ENCODE results near the gene QRICH1.

QRICH1 gene, protein sequence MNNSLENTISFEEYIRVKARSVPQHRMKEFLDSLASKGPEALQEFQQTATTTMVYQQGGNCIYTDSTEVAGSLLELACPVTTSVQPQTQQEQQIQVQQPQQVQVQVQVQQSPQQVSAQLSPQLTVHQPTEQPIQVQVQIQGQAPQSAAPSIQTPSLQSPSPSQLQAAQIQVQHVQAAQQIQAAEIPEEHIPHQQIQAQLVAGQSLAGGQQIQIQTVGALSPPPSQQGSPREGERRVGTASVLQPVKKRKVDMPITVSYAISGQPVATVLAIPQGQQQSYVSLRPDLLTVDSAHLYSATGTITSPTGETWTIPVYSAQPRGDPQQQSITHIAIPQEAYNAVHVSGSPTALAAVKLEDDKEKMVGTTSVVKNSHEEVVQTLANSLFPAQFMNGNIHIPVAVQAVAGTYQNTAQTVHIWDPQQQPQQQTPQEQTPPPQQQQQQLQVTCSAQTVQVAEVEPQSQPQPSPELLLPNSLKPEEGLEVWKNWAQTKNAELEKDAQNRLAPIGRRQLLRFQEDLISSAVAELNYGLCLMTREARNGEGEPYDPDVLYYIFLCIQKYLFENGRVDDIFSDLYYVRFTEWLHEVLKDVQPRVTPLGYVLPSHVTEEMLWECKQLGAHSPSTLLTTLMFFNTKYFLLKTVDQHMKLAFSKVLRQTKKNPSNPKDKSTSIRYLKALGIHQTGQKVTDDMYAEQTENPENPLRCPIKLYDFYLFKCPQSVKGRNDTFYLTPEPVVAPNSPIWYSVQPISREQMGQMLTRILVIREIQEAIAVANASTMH

DNA sequence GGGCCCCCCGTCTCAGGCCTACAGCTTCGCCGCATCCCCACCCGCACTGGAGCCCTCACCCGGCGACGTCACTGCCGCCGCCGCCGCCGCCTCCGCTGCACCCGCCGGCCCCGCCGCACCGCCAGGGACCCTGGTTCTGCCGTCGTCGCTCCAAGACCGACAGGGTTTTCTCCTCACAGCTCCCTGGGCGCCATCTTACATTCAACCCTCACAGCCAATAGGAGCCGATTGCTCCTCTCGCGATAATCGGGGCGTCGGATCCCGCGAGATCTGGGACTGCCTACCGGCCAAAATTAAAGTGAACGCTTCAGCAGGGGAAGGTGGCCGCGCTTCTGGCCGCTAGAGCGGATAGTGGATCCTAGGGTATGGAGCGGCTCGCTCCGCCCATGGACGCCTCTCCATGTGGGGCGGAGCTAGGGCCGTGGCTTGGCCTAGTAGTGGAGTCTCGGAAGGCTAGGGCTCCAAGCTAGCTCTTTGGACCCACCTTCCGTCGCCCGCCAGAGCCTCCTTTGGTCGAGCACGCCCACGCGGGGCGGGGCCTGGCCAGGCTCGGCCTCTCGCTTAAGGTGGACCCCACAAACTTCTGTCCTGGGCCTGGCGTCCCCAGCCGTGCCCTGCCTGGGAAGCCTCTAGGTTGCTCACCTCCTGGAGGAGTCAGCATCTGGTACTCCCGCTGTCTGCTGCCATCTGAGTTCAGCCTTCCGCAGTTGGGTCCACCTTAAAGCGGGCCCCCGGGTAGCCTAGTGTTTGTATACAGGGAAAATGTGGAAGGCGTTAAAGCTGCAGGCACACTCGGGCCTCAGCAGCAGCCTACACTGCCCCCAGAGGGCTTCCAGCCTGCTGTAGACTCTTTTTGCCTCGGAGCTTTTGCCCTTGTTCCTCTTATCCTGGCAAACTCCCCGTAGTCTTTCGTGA, at the start of gene QRICH1:
Gene QRICH1, minus strand, starts transcription at position 219 of the 915 bp plus-strand sequence. CDS start 17,054 bp downstream, outside the sequence.
- DNase-seq, result peak; percentile 99

DNA sequence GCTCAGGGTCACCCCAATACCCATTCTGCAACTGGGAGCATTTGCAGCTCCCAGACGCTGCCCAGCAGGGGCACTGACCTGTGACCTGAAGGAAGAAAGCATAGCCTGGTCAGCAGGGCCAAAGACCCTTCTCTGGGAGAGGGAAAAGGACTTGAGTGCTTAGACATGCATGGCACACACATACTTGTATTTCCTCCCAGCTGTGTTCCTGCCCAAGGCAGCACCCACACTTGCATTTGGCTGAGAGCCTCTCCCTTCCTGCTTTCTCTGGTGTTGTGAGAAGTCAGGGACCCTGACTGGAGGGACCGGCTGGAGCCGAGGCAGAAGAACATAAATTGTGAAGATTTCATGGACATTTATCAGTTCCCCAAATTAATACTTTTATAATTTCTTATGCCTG, 46.2 kb upstream of the QRICH1 start:
- DNase-seq, result no peak

DNA sequence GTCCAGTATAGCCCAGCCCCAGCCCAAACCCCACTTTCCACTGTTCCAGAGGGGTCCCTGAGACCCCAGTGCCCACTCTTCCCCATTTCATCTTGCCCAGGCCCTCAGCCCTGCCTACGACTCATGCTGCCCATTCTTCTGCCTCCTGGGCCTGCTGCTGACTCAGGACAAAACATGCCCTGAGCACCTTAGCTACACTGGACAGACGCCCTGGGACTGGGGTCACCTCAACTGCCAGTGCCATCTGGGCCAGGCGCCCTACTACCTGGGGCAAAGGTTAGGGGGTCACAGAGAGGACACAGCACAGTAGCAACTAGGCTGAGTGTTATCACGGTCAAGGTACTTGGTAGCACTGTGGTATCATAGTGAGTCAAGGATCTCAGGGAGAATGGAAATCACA, 41.6 kb upstream of the QRICH1 start:
- DNase-seq, result no peak

DNA sequence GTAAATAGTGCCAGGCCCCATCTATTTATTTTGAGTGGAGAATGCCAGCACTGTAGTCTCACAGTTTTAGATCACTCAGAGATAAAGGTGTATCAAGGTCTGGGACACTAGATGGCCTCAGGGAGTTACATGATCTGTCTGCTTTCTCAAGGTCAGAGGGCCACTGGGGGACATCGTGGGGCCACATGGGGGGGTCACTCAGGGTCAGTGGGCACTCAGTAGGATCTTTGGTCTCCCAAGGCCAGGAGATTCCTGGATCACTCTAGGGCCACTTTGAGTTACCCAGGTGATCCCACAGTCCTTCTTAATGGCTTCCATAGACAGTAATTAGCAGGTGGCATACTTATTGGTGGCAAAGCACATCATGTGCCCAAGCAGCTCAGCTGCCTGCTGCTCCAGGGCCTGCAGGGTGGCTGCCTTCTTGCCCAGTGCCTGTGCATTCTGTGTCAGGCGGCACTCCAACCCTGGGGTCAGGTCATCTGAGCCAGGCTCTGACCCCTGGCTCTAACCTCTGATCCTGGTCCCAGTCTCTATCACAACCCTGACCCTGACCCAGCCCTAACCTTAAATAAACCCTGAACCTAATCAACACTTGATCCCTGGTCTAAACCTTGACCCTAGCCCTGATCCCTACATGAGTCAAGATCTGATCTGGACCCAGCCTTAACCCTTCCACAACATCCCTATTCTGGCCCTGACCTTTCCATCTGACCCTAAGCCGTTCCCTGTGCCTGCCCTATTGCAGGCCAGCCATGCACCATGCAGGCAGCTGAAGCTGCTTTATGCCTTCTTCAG, 40.8 kb upstream of the QRICH1 start:
- peak; percentile 21 for DNase-seq

DNA sequence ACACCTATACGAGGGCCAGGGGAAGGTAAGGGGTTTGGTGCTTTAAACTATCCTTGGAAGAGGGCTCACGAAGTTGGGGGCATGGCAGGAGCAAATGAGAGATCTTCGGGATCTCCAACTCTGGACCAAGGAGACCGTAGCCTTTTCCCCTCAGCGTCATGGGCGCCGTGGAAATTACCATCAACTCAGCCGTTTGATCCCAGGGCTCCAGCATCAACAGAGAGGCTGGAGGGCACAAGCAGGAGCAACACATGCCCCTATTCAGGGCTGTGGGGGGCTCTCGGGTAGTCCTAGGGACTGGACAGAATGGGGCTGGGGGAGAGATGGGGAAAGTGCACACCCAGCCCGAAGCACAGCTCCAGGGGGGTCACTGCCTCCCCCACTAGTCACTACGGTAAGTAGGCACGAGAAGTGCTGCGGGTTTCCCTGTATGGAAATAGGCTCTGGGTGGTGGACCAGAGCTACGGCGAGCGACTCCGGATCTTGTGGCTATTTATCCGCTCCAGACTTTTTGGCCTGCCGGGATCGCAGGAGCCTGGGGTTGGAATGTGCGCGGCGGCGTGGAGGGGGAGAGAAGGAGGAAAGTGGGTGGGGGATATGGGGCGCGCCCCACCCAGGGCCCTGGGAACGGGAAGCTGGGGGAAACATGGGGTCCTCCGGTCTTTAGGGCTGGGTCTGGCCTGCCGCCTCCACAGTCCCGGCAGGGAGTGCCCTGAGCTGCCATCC, 39.5 kb upstream of the QRICH1 start:
- peak; percentile 45 for DNase-seq

DNA sequence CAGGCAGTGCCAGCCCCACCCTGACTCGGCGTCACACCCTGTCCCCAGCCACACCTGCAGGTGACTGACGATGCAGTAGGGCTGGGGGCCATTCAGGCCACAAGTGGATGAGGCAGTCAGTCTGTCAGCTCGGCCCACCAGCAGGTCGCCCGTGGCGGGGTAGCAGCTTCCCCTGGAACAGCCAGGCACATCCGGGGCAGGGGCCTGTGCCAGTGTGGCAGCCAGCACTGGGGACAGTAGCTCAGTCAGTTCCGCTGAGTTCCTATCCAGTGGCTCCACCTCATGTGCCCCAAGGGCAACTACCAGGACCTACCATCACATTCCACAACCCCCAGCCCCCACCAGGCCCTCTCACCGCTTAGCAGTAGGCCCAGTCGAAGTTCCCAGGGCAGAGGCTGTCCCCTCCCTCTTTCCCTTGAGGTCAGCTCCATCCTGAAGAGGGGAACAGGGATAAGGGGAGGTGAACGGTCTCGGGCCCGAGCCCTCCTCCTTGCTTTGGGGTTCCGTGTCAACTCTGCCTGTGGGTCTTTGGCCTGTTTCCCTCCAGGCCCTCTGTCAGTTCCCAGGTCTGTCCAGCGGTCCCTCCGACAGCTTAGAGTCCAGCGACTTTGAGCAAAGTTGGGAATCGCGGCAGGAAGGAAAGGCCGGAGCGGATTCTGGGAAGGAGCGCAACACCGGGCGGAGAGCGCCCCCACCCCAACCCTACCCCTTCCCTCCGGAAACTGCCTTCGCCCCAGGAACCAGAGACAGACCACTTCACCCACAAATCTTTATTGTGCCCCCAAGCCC, 38.8 kb upstream of the QRICH1 start, which contains the start of gene LAMB2:
Gene LAMB2, minus strand, starts transcription at position 614 of the 789 bp plus-strand sequence. Its CDS starts 183 bp downstream, at position 431.
- no peak for DNase-seq

DNA sequence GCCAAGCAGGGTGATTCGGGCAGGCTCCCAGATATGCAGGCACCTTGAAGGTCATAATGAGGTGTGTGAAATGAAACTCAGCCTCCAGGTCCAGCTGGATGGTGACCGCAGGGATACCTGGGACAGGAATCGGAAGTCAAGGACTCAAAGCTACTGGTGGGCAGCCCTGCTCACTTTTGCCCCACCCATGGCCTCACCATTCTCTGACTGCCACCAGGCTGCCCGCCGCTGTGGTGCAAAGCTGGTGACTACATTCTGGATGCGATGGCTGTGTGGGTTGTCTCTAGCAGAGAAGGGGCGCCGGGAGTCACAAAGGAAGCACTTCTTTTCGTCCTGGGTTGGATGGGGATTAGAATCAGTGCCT, 38.2 kb upstream of the QRICH1 start:
- no peak for DNase-seq

DNA sequence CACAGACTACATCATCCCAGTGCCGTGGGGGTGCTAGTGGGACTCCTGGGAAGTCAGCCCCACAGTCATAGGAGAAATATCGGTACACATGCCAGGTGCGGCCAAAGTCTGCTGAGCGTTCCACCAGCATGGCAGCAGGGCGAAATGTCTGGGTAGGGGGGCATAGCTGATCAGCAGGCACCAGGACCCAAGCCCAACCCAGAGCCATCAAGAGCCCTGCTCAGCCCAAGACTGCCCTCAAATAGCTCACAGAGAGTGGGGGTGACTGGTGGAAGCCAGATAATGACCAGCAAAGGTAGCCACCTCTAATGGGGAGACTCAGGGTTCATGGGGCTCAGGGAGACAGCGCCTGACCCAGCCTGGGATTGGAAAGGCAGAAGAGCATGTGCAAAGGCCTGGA, 37.7 kb upstream of the QRICH1 start:
- DNase-seq, result no peak

DNA sequence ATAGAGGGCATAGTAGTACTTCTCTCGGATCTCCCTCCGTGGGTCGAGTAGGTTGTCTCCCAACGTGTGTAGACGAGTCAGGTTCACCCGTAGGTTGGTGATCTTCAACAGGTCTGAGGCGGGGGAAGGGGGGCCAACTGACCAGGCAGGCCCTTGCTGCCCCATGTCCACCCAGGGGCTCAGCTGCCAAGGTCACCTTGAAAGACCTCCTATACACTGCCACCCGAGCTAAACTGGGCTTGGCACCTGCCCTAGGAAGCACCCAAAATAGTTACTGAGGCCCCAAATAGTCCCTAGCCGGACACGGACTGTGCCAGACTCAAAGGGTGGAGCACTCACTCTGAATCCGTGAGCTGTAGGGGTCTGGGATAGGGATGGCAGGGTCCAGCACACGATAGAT, 37.2 kb upstream of the QRICH1 start:
- DNase-seq, result no peak

DNA sequence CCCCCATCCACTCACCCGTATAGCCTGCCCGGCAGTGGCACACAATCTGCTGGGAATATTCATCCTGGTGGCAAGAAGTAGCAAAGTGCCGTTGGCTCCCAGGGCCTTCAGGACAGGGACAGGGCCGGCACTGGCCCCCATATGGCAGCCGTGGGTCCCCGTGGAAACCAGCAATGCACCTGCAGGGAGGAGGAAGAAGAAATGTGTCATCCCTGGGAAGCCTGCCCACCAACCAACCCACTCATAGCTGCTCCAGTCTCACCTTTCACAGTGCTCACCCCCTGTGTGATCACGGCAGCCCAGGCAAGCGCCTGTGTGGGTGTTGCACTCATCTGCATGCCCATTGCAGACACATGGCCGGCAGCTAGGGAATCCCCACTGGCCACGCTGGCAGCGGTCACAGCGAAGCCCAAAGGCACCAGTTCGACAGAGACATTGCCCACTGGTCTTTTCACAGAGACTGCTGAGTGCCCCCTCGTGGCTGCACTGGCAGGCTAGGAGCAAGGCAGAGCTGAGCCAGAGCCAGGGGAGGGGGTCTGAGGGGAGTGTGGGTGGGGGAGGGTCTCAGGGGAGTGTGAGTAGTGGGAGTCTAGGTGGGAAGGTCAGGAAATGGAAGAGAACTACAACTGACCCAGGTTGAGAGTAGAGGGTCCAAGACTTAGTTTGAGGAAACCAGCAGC, 31.3 kb upstream of the QRICH1 start:
- no peak for DNase-seq

DNA sequence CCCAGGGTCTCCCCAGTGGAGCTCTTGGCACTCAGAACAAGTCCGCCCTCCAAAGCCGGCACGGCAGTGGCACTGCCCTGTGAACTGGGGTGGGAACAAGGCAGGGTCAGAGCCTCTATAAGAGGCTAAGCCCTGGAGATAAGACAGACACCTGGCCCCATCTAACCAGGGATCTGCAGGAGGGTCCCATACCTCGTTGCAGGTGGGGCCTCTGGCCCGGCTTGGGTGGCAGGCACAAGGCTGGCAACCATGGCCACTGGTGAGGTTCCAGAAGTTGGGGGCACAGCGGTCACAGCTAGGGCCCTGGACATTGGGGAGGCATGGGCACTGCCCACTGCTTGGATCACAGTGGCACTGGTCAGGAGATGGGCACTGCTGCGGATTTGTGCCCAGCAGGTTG, 30.3 kb upstream of the QRICH1 start:
- no peak for DNase-seq

DNA sequence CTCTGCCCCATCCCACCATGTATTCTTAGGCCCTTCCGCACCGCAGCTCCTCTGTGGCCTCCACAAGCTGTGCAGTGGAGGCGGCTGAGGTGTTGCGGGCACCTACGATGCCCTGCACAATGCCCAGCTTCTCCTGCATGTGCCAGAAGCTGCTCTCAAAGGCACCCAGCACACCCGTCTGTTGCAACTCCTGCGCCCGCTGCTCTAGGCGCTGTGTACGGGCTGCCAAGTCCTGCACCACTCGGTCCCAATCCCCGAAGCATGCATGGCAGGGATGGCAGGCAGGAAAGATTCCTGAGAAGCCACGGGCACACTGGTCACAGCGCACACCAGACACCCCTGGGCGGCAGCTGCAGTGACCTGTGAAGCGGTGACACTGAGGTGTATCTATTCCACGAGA, 29.8 kb upstream of the QRICH1 start:
- DNase-seq, result no peak

DNA sequence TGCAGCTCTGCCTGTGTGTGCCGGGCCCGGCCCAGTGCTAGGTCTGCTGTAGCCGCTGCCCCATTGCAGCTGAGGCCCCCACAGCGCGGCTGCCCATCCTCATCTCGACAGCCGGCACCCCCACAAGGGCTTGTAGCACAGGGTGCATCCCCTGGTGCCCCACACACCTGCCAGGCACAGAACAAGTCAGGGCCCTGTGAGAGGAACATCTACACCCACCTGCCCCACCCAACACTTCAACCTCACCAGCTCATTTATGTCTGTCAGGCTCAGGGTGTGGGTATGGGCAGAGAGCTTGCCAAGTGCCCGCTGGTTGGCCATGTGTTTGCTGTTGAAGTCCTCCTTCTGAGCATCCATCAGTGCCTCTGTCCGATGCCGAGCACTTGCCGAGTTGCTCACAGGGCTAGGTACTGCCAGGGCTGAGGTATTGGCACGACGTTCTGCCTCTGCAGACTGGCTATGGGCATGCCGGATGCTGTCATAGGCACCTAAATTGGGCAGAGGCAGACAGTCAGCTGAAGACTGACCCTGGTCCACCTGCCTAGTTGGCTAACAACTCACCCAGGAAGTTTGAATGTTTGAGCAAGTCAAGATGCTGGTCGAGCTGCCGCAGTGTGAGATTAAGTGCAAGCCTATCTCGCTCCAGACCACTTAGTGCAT, 29.1 kb upstream of the QRICH1 start:
- DNase-seq, result no peak

DNA sequence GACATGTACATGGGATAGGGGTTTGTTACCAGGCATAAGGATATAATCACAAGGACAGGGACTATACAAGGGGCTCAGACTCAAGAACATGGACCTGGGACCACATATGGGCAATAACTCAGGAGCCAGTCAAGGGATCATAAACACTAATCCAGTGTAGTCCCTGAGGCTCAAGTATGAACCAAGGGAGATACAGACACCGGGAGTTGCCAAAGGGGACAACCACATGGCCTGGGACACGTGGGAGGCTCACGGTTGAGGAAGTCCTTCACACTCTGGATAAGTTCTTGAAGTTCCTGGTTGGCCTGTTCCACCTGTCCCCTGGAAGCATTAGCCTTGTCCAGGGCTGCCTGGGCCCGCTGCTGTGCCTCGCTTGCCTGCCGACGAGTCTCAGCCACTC, 28.6 kb upstream of the QRICH1 start:
- DNase-seq, result no peak

DNA sequence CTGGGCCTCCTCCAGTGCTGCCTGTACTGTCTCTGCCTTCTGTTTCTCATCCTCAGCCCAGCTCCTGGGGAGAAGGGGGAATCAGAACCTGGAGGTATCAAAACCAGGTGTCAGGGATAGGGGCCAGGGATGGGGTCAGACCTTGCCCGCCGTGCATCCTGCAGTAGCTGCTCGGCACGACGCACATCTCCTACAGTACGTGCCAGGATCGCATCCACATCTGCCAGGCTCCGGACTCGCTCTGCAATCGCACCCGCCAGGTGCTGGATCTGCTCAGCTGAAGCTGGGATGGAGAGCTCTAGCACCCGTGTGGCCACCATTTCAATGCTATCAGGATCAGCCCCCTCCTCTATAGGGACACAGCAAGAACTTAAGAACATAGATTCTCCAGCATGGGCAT, 28.2 kb upstream of the QRICH1 start:
- DNase-seq, result no peak

DNA sequence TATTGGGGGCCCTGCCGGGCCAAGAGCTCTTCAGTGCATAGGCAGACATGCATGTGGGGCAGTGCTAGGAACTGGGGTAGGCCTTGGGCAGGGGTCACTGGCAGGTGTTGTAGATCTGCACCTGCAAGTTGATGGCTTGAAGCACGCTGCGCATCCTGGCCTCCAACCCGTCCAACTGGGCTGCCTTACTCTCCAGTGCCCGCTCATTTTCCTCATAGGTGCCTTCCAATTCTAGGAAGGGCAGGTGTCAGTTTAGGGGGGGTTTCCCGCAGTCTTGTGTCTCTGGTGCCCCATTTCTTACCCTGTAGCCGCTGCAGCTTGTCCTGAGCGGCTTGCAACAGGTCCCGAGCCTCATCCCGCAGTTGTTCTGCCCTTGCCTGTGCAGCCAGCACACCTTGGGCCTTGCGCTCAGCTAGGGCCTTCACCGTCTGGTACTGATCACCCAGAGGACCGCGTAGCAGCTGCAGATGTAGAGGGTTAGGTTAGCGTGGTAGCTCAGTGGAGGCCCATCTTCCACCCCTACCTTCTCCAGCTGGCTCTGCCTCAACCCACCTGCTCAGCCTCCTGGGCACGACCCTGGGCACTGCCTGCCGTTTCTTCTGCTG, 27.4 kb upstream of the QRICH1 start:
- DNase-seq, result no peak

DNA sequence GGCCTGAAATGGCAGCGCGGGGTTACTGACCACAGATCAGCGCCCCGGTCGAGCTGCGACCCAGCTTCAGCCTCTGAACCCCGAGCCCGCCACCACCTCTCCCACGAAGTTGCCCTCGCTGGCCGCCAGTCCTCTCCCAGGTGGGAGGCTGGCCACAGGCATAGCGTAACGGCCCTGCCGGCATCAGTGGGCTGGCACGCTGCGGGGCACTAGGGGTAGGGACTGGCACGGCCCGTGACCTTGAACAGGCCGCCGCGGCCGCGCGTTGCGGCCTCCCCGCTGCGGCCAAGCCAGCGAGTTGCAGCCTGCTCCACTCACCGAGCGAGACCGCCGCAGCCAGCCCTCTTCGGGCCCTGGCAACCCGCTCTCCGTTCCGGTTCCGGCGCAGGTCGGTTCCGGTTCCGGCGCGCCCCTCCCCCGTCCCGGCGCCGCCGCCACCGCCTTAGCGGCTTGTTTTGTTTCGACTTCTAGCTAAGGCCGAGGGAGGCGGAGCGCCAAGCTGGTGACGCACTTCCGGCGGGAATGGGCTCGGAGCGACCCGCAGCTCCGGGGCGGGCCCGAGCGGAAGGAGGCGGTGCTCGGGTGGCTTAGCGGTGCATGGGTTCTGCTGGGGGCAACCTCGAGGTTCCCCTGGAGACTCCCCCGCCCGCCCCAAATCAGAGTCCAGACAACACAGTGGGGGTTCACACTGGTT, 26.7 kb upstream of the QRICH1 start, which contains the start of gene USP19:
Gene USP19, minus strand, starts transcription at position 386 of the 694 bp plus-strand sequence. CDS start 1,678 bp downstream, outside the sequence.
- peak; percentile 95 for DNase-seq

DNA sequence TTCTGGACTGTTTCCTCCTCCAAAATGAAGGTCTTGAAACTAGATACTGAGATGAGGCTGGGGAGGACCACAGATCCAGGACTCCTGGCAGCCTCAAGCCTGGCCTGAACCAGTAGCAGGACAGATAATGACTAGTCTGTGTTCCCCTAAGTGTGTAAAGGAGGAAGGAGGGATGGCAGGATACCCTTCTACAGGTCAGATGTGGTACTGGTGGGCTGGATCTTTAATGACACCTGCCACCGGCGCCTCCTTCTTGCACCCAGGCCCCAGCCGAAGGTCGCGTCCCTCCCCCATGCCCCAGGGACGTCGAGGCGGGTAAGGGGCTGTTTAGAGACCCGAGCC, 26.2 kb upstream of the QRICH1 start:
- DNase-seq, result peak; percentile 19

Data from hematopoietic multipotent progenitor cell treated with erythropoietin and hydrocortisone succinate and interleukin-3 and kit ligand, for 8 days (in vitro differentiated cells).